Bronchial epithelial cell (primary cell): Measurements from ENCODE around the gene ENO3. TPM values are rescaled to one million over a fixed set of nuclear protein-coding genes. Genes with fewer than 3 reads are reported as not detected.
"Not testable (repeated sequence)": the region's sequence is repeated elsewhere in the genome, so short reads cannot be mapped to it uniquely, and the experiment has no call there.

Experiments
- DNase-seq: peaks from one replicate; pipeline ENCODE4 v3.0.0-alpha.2; 2010; ENCODE audit warnings: low read depth
- FAIRE-seq: peaks from 2 replicates; lab custom pipeline; 2011; peaks lifted over from hg19 to GRCh38; lab: Jason Lieb, UNC
- H3K27me3 ChIP-seq: 2 replicates; pipeline ENCODE4 v1.5.1; 2011; ENCODE audit warnings: low read length; ENCODE audit not compliant: control insufficient read depth, insufficient read depth
- H3K36me3 ChIP-seq: 2 replicates; pipeline ENCODE4 v1.5.1; 2011; ENCODE audit warnings: low read length; ENCODE audit not compliant: control insufficient read depth, insufficient read depth
- H3K4me3 ChIP-seq: 2 replicates; pipeline ENCODE4 v1.5.1; 2011; ENCODE audit warnings: mild to moderate bottlenecking, low read depth, low read length, control low read depth
- CTCF ChIP-seq: IDR thresholded peaks from 2 replicates; pipeline ENCODE4 v1.5.1; 2011; ENCODE audit warnings: mild to moderate bottlenecking, moderate library complexity, low read length, control low read depth, inconsistent platforms; ENCODE audit not compliant: insufficient read depth, severe bottlenecking
- total RNA-seq: library from RNA; depleted of rRNA; stranded (reverse); fragments of >200 nt; gene quantifications from 2 replicates; pipeline ENCODE4 v1.2.1, GENCODE V29; 2014

The ENO3 gene
- total RNA-seq, 1 donor from 2014 or later: 1.8 TPM

DNA sequence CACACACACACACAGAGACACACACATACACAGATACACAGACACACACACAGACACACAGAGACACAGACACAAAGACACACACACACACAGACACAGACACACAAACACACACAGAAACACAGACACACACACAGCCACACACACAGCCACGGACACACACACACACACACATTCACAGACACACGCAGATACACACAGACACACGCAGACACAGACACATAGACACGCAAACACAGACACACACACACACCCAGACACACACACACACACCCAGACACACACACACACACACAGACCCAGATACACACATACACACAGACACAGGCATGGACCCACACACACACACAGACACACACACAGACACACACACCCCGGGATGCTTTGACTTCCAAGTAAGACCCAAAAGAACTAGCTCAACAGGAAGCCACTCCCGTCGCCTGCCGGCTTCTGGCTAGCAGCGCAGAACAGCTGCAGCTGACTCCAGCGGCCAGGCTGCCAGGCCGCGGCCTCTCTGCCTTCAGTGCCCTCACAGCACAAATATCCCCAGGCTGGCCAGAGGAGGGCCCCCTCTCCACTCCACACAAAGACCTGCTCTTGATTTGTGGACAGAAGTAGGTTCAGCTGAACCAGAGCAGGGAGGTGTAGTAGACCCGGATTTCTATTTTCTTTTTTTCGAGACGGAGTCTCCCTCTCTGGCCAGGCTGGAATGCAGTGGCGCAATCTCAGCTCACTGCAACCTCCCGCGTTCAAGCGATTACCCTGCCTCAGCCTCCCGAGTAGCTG is 42.0 kb upstream of the ENO3 start:
- peak; percentile 84 for TF ChIP-seq CTCF
- DNase-seq (peak; percentile 91), FAIRE-seq (no peak)
- no peak overlapping the region for H3K4me3 ChIP-seq
- no peaks in the 10 kb centered on the region for H3K27me3 ChIP-seq
- H3K36me3 ChIP-seq: no peaks in the 10 kb centered on the region

GRCh38 chr17:4913994-4914393 is 36.9 kb upstream of the ENO3 start:
- Histone ChIP-seq H3K27me3 (no peaks in the 10 kb centered on the region), H3K4me3 (no peak overlapping the region), H3K36me3 (no peaks in the 10 kb centered on the region)
- no peak for FAIRE-seq
- DNase-seq: no peak
- no peak for TF ChIP-seq CTCF

DNA sequence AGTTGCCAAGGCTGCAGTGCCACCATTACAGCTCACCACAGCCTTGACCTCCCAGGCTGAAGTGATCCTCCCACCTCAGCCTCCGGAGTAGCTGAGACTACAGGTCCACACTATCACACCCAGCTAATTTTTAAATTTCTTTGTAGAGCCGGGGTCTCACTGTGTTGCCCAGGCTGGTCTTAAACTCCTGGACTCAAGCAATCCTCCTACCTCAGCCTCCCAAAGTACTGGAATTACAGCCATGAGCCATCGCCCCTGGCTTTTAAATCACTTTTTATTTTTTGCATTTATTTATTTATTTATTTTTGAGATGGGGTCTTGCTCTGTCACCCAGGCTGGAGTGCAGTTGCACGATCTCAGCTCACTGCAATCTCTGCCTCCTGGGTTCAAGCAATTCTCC is 36.4 kb upstream of the ENO3 start:
- not testable (repeated sequence) for H3K27me3 ChIP-seq, DNase-seq, FAIRE-seq, H3K4me3 ChIP-seq, H3K36me3 ChIP-seq

- no peak for TF ChIP-seq CTCF
- no peak for FAIRE-seq
- no peak overlapping the region for H3K4me3 ChIP-seq
Measured at GRCh38 chr17:4919511-4920047, 31.3 kb upstream of the ENO3 start.

GRCh38 chr17:4920351-4921048 is 30.4 kb upstream of the ENO3 start:
- no peak for TF ChIP-seq CTCF
- Histone ChIP-seq H3K36me3 (no peaks in the 10 kb centered on the region), H3K4me3 (no peak overlapping the region), H3K27me3 (no peaks in the 10 kb centered on the region)
- FAIRE-seq (peak; percentile 66), DNase-seq (peak; percentile 71)

More at GRCh38 chr17:4919511-4920047, 31.3 kb upstream of the ENO3 start:
- DNase-seq: no peak
- H3K27me3 ChIP-seq: no peaks in the 10 kb centered on the region
- H3K36me3 ChIP-seq: no peaks in the 10 kb centered on the region

DNA sequence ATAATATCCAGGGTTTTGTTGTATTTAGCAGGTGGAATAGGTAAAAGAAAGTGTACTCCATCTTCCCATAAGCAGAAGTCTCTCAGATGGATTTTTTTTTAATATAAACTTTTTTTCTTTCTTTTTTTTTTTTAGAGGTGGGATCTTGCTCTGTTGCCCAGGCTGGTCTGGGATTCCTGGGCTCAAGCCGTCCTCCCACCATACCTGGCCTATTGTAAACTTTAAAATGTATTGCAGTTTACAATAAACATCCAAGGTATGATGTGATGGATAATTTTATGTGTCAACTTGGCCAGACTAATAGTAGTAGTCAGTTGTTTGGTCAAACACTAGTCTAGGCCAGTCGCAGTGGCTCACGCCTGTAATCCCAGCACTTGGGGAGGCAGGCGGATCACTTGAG is 29.6 kb upstream of the ENO3 start:
- no peak overlapping the region for H3K4me3 ChIP-seq
- no peak for FAIRE-seq

DNA sequence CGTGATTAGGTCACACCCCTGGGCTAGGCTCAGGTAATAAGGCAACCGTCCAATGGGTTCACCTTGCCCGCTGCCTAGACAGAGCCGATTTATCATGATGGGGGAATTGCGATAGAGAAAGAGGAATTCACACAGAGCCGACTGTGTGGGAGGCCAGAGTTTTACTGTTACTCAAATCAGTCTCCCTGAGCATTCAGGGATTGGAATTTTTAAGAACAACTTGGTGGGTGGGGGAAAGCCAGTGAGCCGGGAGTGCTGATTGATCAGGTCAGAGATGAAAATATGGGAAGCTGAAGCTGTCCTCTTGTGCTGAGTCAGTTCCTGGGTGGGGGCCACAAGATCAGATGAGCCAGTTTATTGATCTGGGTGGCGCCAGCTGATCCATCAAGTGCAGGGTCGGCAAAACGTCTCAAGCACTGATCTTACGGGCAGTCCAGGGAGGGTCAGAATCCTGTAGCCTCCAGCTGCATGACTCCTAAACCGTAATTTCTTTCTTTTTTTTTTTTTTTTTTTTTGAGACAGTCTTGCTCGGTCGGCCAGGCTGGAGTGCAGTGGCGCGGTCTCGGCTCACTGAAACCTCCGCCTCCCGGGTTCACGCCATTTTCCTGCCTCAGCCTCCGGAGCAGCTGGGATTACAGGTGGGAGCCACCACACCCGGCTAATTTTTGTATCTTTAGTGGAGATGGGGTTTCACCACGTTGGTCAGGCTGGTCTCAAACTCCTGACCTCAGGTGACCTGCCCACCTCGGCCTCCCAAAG is 24.2 kb upstream of the ENO3 start:
- not testable (repeated sequence) for H3K36me3 ChIP-seq, H3K4me3 ChIP-seq, H3K27me3 ChIP-seq, DNase-seq, FAIRE-seq

More for the DNA sequence above, 29.6 kb upstream of the ENO3 start:
- H3K36me3 ChIP-seq: no peaks in the 10 kb centered on the region
- TF ChIP-seq CTCF: no peak
- H3K27me3 ChIP-seq: no peaks in the 10 kb centered on the region
- no peak for DNase-seq
